Subcutaneous abdominal adipose tissue (tissue), 5 donors: ENCODE results near the gene ZNF687.
A peak's percentile ranks its signal among the peaks of the same experiment; 100 is the strongest.

Experiments used
- H3K27ac ChIP-seq: one replicate; pipeline ENCODE4 v1.7.0; 2013; ENCODE audit warnings: low read depth, mild to moderate bottlenecking, inconsistent platforms, low read length, moderate library complexity
- H3K27me3 ChIP-seq, 5 donors: one replicate each; pipeline ENCODE4 v1.7.0; 2013; ENCODE audit warnings: low read length in 5 of 5, inconsistent platforms in 1 of 5; ENCODE audit not compliant: control insufficient read depth in 5 of 5, insufficient read depth in 4 of 5
- H3K36me3 ChIP-seq, 5 donors: one replicate each; pipeline ENCODE4 v1.7.0; 2013; ENCODE audit warnings: low read length in 5 of 5; ENCODE audit not compliant: control insufficient read depth in 5 of 5, insufficient read depth in 5 of 5
- H3K4me1 ChIP-seq, 5 donors: one replicate each; pipeline ENCODE4 v1.7.0; 2013; ENCODE audit warnings: low read length in 5 of 5, mild to moderate bottlenecking in 3 of 5, moderate library complexity in 1 of 5; ENCODE audit not compliant: control insufficient read depth in 5 of 5, insufficient read depth in 5 of 5
- H3K4me3 ChIP-seq, 5 donors: one replicate each; pipeline ENCODE4 v1.7.0; 2013; ENCODE audit warnings: low read length in 5 of 5, low read depth in 1 of 5
- H3K9ac ChIP-seq, 5 donors: one replicate each; pipeline ENCODE4 v1.7.0; 2013; ENCODE audit warnings: low read length in 5 of 5, mild to moderate bottlenecking in 4 of 5, moderate library complexity in 3 of 5
- H3K9me3 ChIP-seq, 5 donors: one replicate each; pipeline ENCODE4 v1.7.0; 2013; ENCODE audit warnings: low read length in 5 of 5; ENCODE audit not compliant: control insufficient read depth in 5 of 5
- donor health status: healthy.
- donor health status: healthy.
- donor health status: healthy.
- donor health status: healthy.
- donor health status: healthy.

ZNF687 gene

GRCh38 chr1:151289080-151289935 is 7.2 kb downstream of the ZNF687 start:
- Histone ChIP-seq H3K36me3 (peaks cover 0 to 93% (median 86%) of the 10 kb centered on the region in 5 donors), H3K4me1 (peaks cover 0 to 10% (median 2%) of the 10 kb centered on the region in 5 donors), H3K27ac (no peak overlapping the region), H3K4me3 (no peak overlapping the region), H3K9ac (no peak overlapping the region), H3K9me3 (no peaks in the 10 kb centered on the region), H3K27me3 (no peaks in the 10 kb centered on the region)

GRCh38 chr1:151289991-151290708 is 8.1 kb downstream of the ZNF687 start:
- H3K9ac ChIP-seq = no peak overlapping the region
- peaks cover 0 to 9% (median 0%) of the 10 kb centered on the region in 5 donors for H3K4me1 ChIP-seq
- no peaks in the 10 kb centered on the region for H3K27me3 ChIP-seq
- no peak overlapping the region for H3K4me3 ChIP-seq
- H3K27ac ChIP-seq = no peak overlapping the region
- peaks cover 3 to 96% (median 90%) of the 10 kb centered on the region in 5 donors for H3K36me3 ChIP-seq
- H3K9me3 ChIP-seq = no peaks in the 10 kb centered on the region

GRCh38 chr1:151290709-151291303 is 8.7 kb downstream of the ZNF687 start:
- Histone ChIP-seq H3K9ac (no peak overlapping the region), H3K4me1 (peaks cover 0 to 9% (median 0%) of the 10 kb centered on the region in 5 donors), H3K27ac (no peak overlapping the region), H3K27me3 (no peaks in the 10 kb centered on the region), H3K4me3 (no peak overlapping the region), H3K36me3 (peaks cover 7 to 98% (median 94%) of the 10 kb centered on the region in 5 donors), H3K9me3 (no peaks in the 10 kb centered on the region)

- Histone ChIP-seq H3K9me3 (no peaks in the 10 kb centered on the region), H3K4me1 (peaks cover 0 to 9% (median 0%) of the 10 kb centered on the region in 5 donors), H3K36me3 (peaks cover 7 to 97% (median 90%) of the 10 kb centered on the region in 5 donors), H3K9ac (no peak overlapping the region), H3K27ac (no peak overlapping the region), H3K4me3 (no peak overlapping the region), H3K27me3 (no peaks in the 10 kb centered on the region)
These were observed 10.3 kb downstream of the ZNF687 start for GRCh38 chr1:151292207-151293030.

GRCh38 chr1:151293093-151293492 is 11.0 kb downstream of the ZNF687 start:
- Histone ChIP-seq H3K9ac (no peak overlapping the region), H3K27me3 (no peaks in the 10 kb centered on the region), H3K36me3 (peaks cover 10 to 97% (median 90%) of the 10 kb centered on the region in 5 donors), H3K4me1 (peaks cover 0 to 9% (median 0%) of the 10 kb centered on the region in 5 donors), H3K27ac (no peak overlapping the region), H3K4me3 (no peak overlapping the region), H3K9me3 (no peaks in the 10 kb centered on the region)

GRCh38 chr1:151294742-151295462 is 12.8 kb downstream of the ZNF687 start:
- H3K27ac ChIP-seq = no peak overlapping the region

GRCh38 chr1:151309811-151310323 is 27.8 kb downstream of the ZNF687 start:
- Histone ChIP-seq H3K27me3 (no peaks in the 10 kb centered on the region), H3K27ac (peak overlapping the region; percentile 99), H3K4me1 (peaks cover 26 to 64% (median 61%) of the 10 kb centered on the region in 5 donors), H3K36me3 (peaks cover 18 to 72% (median 63%) of the 10 kb centered on the region in 5 donors), H3K9ac (peak overlapping the region; percentile 26 to 80 (median 59)), H3K4me3 (peak overlapping the region in 1 of 5 donors; percentile 2), H3K9me3 (no peaks in the 10 kb centered on the region)

More at GRCh38 chr1:151294742-151295462, 12.8 kb downstream of the ZNF687 start:
- no peak overlapping the region for H3K4me3 ChIP-seq
- no peaks in the 10 kb centered on the region for H3K4me1 ChIP-seq
- no peaks in the 10 kb centered on the region for H3K27me3 ChIP-seq
- H3K36me3 ChIP-seq = peaks cover 22 to 96% (median 90%) of the 10 kb centered on the region in 5 donors
- no peaks in the 10 kb centered on the region for H3K9me3 ChIP-seq
- no peak overlapping the region for H3K9ac ChIP-seq

- H3K27me3 ChIP-seq = no peaks in the 10 kb centered on the region
- no peaks in the 10 kb centered on the region for H3K9me3 ChIP-seq
- peaks cover 9 to 70% (median 62%) of the 10 kb centered on the region in 5 donors for H3K36me3 ChIP-seq
- peak overlapping the region in 1 of 5 donors; percentile 17 for H3K4me3 ChIP-seq
- peak overlapping the region; percentile 99 for H3K27ac ChIP-seq
- peaks cover 30 to 71% (median 66%) of the 10 kb centered on the region in 5 donors for H3K4me1 ChIP-seq
- peak overlapping the region; percentile 39 to 80 (median 59) for H3K9ac ChIP-seq
These were observed 28.9 kb downstream of the ZNF687 start for GRCh38 chr1:151311011-151311410.
